IPS-11a (cell line): Measurements from ENCODE around the gene ZSWIM8.
"Not testable (repeated sequence)": the region's sequence is repeated elsewhere in the genome, so short reads cannot be mapped to it uniquely, and the experiment has no call there.

Experiments
- H3K4me3 ChIP-seq: one replicate; pipeline ENCODE4 v1.5.1; 2013; ENCODE audit warnings: low read depth, low read length, control low read depth

The ZSWIM8 gene

GRCh38 chr10:73796035-73796434 lies 10.6 kb downstream of the ZSWIM8 start:
- H3K4me3 ChIP-seq: not testable (repeated sequence)

- H3K4me3 ChIP-seq: no peak overlapping the region
These were observed 11.4 kb downstream of the ZSWIM8 start for GRCh38 chr10:73796766-73797165.

- no peak overlapping the region for H3K4me3 ChIP-seq
These were observed 12.1 kb downstream of the ZSWIM8 start for GRCh38 chr10:73797324-73798025.

GRCh38 chr10:73798087-73798486 lies 12.7 kb downstream of the ZSWIM8 start:
- no peak overlapping the region for H3K4me3 ChIP-seq

GRCh38 chr10:73798927-73799560 lies 13.6 kb downstream of the ZSWIM8 start:
- no peak overlapping the region for H3K4me3 ChIP-seq

GRCh38 chr10:73799899-73800559 lies 14.6 kb downstream of the ZSWIM8 start:
- no peak overlapping the region for H3K4me3 ChIP-seq

- H3K4me3 ChIP-seq: no peak overlapping the region
These were observed 15.3 kb downstream of the ZSWIM8 start for GRCh38 chr10:73800560-73801252.

GRCh38 chr10:73801253-73801590 lies 15.8 kb downstream of the ZSWIM8 start:
- no peak overlapping the region for H3K4me3 ChIP-seq

- H3K4me3 ChIP-seq: no peak overlapping the region
These were observed 17.0 kb downstream of the ZSWIM8 start for GRCh38 chr10:73802276-73802991.

- H3K4me3 ChIP-seq: no peak overlapping the region
These were observed 18.4 kb downstream of the ZSWIM8 start for GRCh38 chr10:73803680-73804286.

GRCh38 chr10:73806176-73806950 lies 21.0 kb downstream of the ZSWIM8 start:
- no peak overlapping the region for H3K4me3 ChIP-seq

- no peak overlapping the region for H3K4me3 ChIP-seq
These were observed 22.1 kb downstream of the ZSWIM8 start for GRCh38 chr10:73807471-73807870.

GRCh38 chr10:73808021-73808815 lies 22.8 kb downstream of the ZSWIM8 start:
- no peak overlapping the region for H3K4me3 ChIP-seq

GRCh38 chr10:73809061-73809818 lies 23.8 kb downstream of the ZSWIM8 start:
- H3K4me3 ChIP-seq: no peak overlapping the region

- peak overlapping the region; percentile 70 for H3K4me3 ChIP-seq
These were observed 24.9 kb downstream of the ZSWIM8 start for GRCh38 chr10:73810358-73810734.

- H3K4me3 ChIP-seq: peak overlapping the region; percentile 70
These were observed 25.5 kb downstream of the ZSWIM8 start for GRCh38 chr10:73810735-73811465.

GRCh38 chr10:73812657-73813056 lies 27.3 kb downstream of the ZSWIM8 start:
- H3K4me3 ChIP-seq: no peak overlapping the region

GRCh38 chr10:73813333-73813732 lies 27.9 kb downstream of the ZSWIM8 start:
- no peak overlapping the region for H3K4me3 ChIP-seq
